ENCODE data around the gene LSM10. TPM values are rescaled to one million over a fixed set of nuclear protein-coding genes. Genes with fewer than 3 reads are reported as not detected.

Gene LSM10
- total RNA-seq, 1 donor, result 6.2 TPM

- Histone ChIP-seq H3K4me1 (ENCODE audit: insufficient read depth, low read length) (peaks cover 13% of the 10 kb centered on the region), H3K4me3 (ENCODE audit: insufficient read depth, low read length) (no peak overlapping the region), H3K79me2 (ENCODE audit: insufficient read depth, low read length) (peaks cover 13% of the 10 kb centered on the region), H4K20me1 (ENCODE audit: insufficient read depth, low read length) (no peaks in the 10 kb centered on the region), H3K36me3 (ENCODE audit: insufficient read depth, low read length) (no peaks in the 10 kb centered on the region), H2AFZ (ENCODE audit: low read length) (no peak overlapping the region), H3K9me3 (ENCODE audit: low read depth, low read length) (no peaks in the 10 kb centered on the region), H3K4me2 (ENCODE audit: insufficient read depth, low read length) (no peak overlapping the region), H3K27ac (ENCODE audit: low read depth, low read length) (no peak overlapping the region), H3K27me3 (ENCODE audit: insufficient read depth, low read length) (no peaks in the 10 kb centered on the region)
- TF ChIP-seq, protein P1, sequence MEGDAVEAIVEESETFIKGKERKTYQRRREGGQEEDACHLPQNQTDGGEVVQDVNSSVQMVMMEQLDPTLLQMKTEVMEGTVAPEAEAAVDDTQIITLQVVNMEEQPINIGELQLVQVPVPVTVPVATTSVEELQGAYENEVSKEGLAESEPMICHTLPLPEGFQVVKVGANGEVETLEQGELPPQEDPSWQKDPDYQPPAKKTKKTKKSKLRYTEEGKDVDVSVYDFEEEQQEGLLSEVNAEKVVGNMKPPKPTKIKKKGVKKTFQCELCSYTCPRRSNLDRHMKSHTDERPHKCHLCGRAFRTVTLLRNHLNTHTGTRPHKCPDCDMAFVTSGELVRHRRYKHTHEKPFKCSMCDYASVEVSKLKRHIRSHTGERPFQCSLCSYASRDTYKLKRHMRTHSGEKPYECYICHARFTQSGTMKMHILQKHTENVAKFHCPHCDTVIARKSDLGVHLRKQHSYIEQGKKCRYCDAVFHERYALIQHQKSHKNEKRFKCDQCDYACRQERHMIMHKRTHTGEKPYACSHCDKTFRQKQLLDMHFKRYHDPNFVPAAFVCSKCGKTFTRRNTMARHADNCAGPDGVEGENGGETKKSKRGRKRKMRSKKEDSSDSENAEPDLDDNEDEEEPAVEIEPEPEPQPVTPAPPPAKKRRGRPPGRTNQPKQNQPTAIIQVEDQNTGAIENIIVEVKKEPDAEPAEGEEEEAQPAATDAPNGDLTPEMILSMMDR (IDR thresholded peaks at IDR 0.05; ENCODE audit: extremely low read depth, low read depth, low read length), result no peak
- DNase-seq (ENCODE audit: insufficient read length, low spot score, missing footprints), result no peak
These were observed 4.8 kb upstream of the LSM10 start for GRCh38 chr1:36402504-36402890.

- Histone ChIP-seq H2AFZ (ENCODE audit: low read length) (peak overlapping the region; percentile 90), H3K79me2 (ENCODE audit: insufficient read depth, low read length) (peaks cover 19% of the 10 kb centered on the region), H3K4me1 (ENCODE audit: insufficient read depth, low read length) (peaks cover 15% of the 10 kb centered on the region), H3K4me2 (ENCODE audit: insufficient read depth, low read length) (peak overlapping the region; percentile 92), H3K9me3 (ENCODE audit: low read depth, low read length) (no peaks in the 10 kb centered on the region), H3K36me3 (ENCODE audit: insufficient read depth, low read length) (no peaks in the 10 kb centered on the region), H4K20me1 (ENCODE audit: insufficient read depth, low read length) (no peaks in the 10 kb centered on the region), H3K27me3 (ENCODE audit: insufficient read depth, low read length) (no peaks in the 10 kb centered on the region), H3K27ac (ENCODE audit: low read depth, low read length) (peak overlapping the region; percentile 88), H3K4me3 (ENCODE audit: insufficient read depth, low read length) (peak overlapping the region; percentile 80)
- DNase-seq (ENCODE audit: insufficient read length, low spot score, missing footprints), result no peak
- TF ChIP-seq, protein P1 (IDR thresholded peaks at IDR 0.05; ENCODE audit: extremely low read depth, low read depth, low read length), result no peak
These were observed 4.1 kb upstream of the LSM10 start for GRCh38 chr1:36401602-36402503.

DNA sequence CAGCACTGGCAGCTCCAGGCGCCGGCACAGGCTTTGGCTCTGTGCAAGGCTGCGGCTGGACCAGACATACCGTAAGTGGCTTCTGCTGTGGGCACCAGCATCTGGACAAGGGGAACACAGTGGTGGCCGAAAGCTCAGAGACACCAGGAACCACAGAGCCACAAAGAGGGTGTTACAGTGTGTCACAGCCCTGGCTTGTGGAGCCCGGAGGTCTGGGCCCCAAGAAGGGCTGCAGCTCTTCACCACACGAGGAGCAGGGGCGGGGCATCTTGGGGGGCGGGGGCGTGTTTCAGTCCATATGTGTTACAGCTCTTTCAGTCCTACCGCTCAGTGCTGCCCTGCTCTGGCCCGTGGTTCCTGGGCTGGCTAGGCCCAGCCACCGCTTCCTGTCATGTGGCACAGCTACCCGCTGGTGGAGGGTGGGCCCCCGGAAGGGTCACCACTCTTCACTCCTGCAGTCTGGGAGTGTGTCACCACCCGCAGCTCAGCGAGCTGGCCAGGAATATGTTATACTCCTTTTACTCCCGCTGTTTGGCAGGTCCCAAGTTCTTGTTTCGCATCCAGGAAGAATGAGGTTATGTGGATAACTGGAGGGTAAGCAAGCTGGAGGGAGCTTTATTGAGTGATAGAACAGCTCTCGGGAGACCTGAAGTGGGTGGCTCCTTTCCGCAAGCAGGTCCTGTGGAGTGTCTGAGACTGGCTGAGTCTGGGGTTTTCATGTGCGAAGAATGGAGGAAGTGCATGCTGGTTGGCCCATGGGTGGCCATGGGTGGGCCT lies 3.3 kb upstream of the LSM10 start:
- no peaks in the 10 kb centered on the region for H4K20me1 ChIP-seq (ENCODE audit: insufficient read depth, low read length)
- peak overlapping the region; percentile 92 for H3K4me2 ChIP-seq (ENCODE audit: insufficient read depth, low read length)
- peak overlapping the region; percentile 95 for H2AFZ ChIP-seq (ENCODE audit: low read length)
- TF ChIP-seq, protein P1 (IDR thresholded peaks at IDR 0.05; ENCODE audit: extremely low read depth, low read depth, low read length), result no peak
- H3K36me3 ChIP-seq (ENCODE audit: insufficient read depth, low read length), result no peaks in the 10 kb centered on the region
- peaks cover 28% of the 10 kb centered on the region for H3K79me2 ChIP-seq (ENCODE audit: insufficient read depth, low read length)
- DNase-seq (ENCODE audit: insufficient read length, low spot score, missing footprints), result peak; percentile 96
- H3K27ac ChIP-seq (ENCODE audit: low read depth, low read length), result peak overlapping the region; percentile 88
- H3K4me3 ChIP-seq (ENCODE audit: insufficient read depth, low read length), result peak overlapping the region; percentile 80
- H3K9me3 ChIP-seq (ENCODE audit: low read depth, low read length), result no peaks in the 10 kb centered on the region
- no peaks in the 10 kb centered on the region for H3K27me3 ChIP-seq (ENCODE audit: insufficient read depth, low read length)
- H3K4me1 ChIP-seq (ENCODE audit: insufficient read depth, low read length), result peaks cover 23% of the 10 kb centered on the region

GRCh38 chr1:36400514-36400824 lies 2.8 kb upstream of the LSM10 start:
- no peaks in the 10 kb centered on the region for H3K9me3 ChIP-seq (ENCODE audit: low read depth, low read length)
- peaks cover 23% of the 10 kb centered on the region for H3K4me1 ChIP-seq (ENCODE audit: insufficient read depth, low read length)
- no peaks in the 10 kb centered on the region for H3K27me3 ChIP-seq (ENCODE audit: insufficient read depth, low read length)
- no peak for DNase-seq (ENCODE audit: insufficient read length, low spot score, missing footprints)
- H2AFZ ChIP-seq (ENCODE audit: low read length), result peak overlapping the region; percentile 95
- no peaks in the 10 kb centered on the region for H4K20me1 ChIP-seq (ENCODE audit: insufficient read depth, low read length)
- peaks cover 31% of the 10 kb centered on the region for H3K79me2 ChIP-seq (ENCODE audit: insufficient read depth, low read length)
- H3K4me3 ChIP-seq (ENCODE audit: insufficient read depth, low read length), result peak overlapping the region; percentile 80
- H3K4me2 ChIP-seq (ENCODE audit: insufficient read depth, low read length), result peak overlapping the region; percentile 92
- no peaks in the 10 kb centered on the region for H3K36me3 ChIP-seq (ENCODE audit: insufficient read depth, low read length)
- H3K27ac ChIP-seq (ENCODE audit: low read depth, low read length), result peak overlapping the region; percentile 66
- TF ChIP-seq, protein P1 (IDR thresholded peaks at IDR 0.05; ENCODE audit: extremely low read depth, low read depth, low read length), result no peak

All from osteoblast (primary cell).